CD8-positive, alpha-beta memory T cell (primary cell): ENCODE measurements around the gene PRELID2. TPM values are rescaled to one million over a fixed set of nuclear protein-coding genes. Genes with fewer than 3 reads are reported as not detected.

Experiments
- CTCF ChIA-PET: fragments of 350-600 bp; sonication (Branson Sonifier 250); formaldehyde crosslinking; loops from one replicate; lab custom pipeline; 2021; ENCODE audit warnings: antibody characterized with exemption; lab: Charles Lee
- POLR2A ChIA-PET: fragments of 350-600 bp; sonication (Branson Sonifier 250); formaldehyde crosslinking; loops from one replicate; lab custom pipeline; 2021; ENCODE audit warnings: antibody characterized with exemption; lab: Charles Lee
- DNase-seq, 5 donors: peaks; one replicate each; pipeline versions ENCODE4 v3.0.0 to v3.0.0-alpha.2; 2020 to 2022; ENCODE audit warnings: mixed read lengths in 1 of 5
- H3K27ac ChIP-seq: one replicate; pipeline ENCODE4 v1.7.0; 2013; ENCODE audit warnings: low read depth, mild to moderate bottlenecking, low read length, moderate library complexity
- H3K27me3 ChIP-seq: 2 replicates; pipeline ENCODE4 v1.7.0; 2013; ENCODE audit warnings: low read length, mild to moderate bottlenecking; ENCODE audit not compliant: insufficient read depth, poor library complexity, severe bottlenecking
- H3K36me3 ChIP-seq: 2 replicates; pipeline ENCODE4 v1.7.0; 2013; ENCODE audit warnings: mild to moderate bottlenecking, low read length, moderate library complexity; ENCODE audit not compliant: insufficient read depth
- H3K4me1 ChIP-seq: 2 replicates; pipeline ENCODE4 v1.7.0; 2013; ENCODE audit warnings: mild to moderate bottlenecking, low read length, moderate library complexity; ENCODE audit not compliant: insufficient read depth
- H3K4me3 ChIP-seq: 2 replicates; pipeline ENCODE4 v1.7.0; 2013; ENCODE audit warnings: mild to moderate bottlenecking, low read length
- H3K9me3 ChIP-seq: 2 replicates; pipeline ENCODE4 v1.7.0; 2013; ENCODE audit warnings: mild to moderate bottlenecking, low read length
- H3K27ac Mint-ChIP-seq, 8 donors: one replicate each; pipeline ENCODE4 v1.8.0; 2020 to 2021; ENCODE audit warnings: mixed read lengths in 8 of 8, mild to moderate bottlenecking in 6 of 8, inconsistent platforms in 3 of 8, moderate library complexity in 3 of 8
- H3K27me3 Mint-ChIP-seq, 2 donors: one replicate each; pipeline ENCODE4 v1.8.0; 2020 to 2021; ENCODE audit warnings: mixed read lengths in 2 of 2, mild to moderate bottlenecking in 1 of 2, moderate library complexity in 1 of 2
- H3K36me3 Mint-ChIP-seq, 3 donors: one replicate each; pipeline ENCODE4 v1.8.0; 2020 to 2021; ENCODE audit warnings: mixed read lengths in 3 of 3, inconsistent platforms in 1 of 3, mild to moderate bottlenecking in 1 of 3
- H3K4me1 Mint-ChIP-seq, 3 donors: one replicate each; pipeline ENCODE4 v1.8.0; 2020 to 2021; ENCODE audit warnings: mixed read lengths in 3 of 3, inconsistent platforms in 1 of 3, mild to moderate bottlenecking in 1 of 3
- H3K4me3 Mint-ChIP-seq, 7 donors: one replicate each; pipeline ENCODE4 v1.8.0; 2020 to 2021; ENCODE audit warnings: mixed read lengths in 7 of 7, mild to moderate bottlenecking in 6 of 7, moderate library complexity in 4 of 7, inconsistent platforms in 2 of 7
- H3K9me3 Mint-ChIP-seq, 5 donors: one replicate each; pipeline ENCODE4 v1.8.0; 2020 to 2022; ENCODE audit warnings: mixed read lengths in 5 of 5, mild to moderate bottlenecking in 3 of 5, moderate library complexity in 2 of 5, inconsistent platforms in 1 of 5
- polyA plus RNA-seq: library from polyadenylated mRNA; unstranded; fragments of 300-500 nt; fragmentation: Illumina TruSeq; gene quantifications from one replicate; pipeline ENCODE4 v1.2.3, GENCODE V29; 2021
- total RNA-seq, 2 experiments: library from RNA; stranded (reverse); gene quantifications; one replicate each; pipeline ENCODE4 v1.2.3, GENCODE V29; 2021

PRELID2 gene
- total and polyA plus RNA-seq, 3 experiments from 2014 or later: 0.92 to 1.6 (median 1.2) TPM

DNA sequence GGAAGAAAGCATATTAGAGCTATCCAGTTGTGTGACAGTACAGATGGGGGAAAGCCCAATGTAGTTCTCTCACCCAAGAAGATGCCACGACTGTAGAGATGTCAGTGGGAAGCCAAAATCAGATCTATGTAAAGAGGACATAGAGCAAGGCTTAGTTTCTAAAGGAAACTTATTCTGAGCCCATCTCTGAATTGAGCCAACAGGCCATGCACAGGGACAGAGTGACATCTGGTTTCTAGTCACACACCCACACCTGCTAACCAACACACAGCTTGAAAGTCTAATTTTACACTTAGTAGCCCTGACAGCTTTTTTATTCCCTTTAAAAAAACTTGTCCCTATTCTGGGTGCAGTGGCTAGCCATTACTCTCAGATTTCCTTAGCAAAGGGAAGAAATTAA, 22.3 kb downstream of the PRELID2 start:
- Histone ChIP-seq H3K9me3 (no peaks in the 10 kb centered on the region), H3K4me1 (no peaks in the 10 kb centered on the region), H3K27ac (no peak overlapping the region), H3K36me3 (no peaks in the 10 kb centered on the region), H3K4me3 (no peak overlapping the region), H3K27me3 (no peaks in the 10 kb centered on the region)
- DNase-seq: no peak
- peaks cover 0 to 3% of the 10 kb centered on the region in 2 donors for H3K27me3 Mint-ChIP-seq
- ChIA-PET POLR2A (no interaction called here), CTCF (no interaction called here)
- no peaks in the 10 kb centered on the region for H3K9me3 Mint-ChIP-seq
- H3K27ac Mint-ChIP-seq: no peak overlapping the region
- no peaks in the 10 kb centered on the region for H3K4me1 Mint-ChIP-seq
- no peak overlapping the region for H3K4me3 Mint-ChIP-seq
- H3K36me3 Mint-ChIP-seq: no peaks in the 10 kb centered on the region

DNA sequence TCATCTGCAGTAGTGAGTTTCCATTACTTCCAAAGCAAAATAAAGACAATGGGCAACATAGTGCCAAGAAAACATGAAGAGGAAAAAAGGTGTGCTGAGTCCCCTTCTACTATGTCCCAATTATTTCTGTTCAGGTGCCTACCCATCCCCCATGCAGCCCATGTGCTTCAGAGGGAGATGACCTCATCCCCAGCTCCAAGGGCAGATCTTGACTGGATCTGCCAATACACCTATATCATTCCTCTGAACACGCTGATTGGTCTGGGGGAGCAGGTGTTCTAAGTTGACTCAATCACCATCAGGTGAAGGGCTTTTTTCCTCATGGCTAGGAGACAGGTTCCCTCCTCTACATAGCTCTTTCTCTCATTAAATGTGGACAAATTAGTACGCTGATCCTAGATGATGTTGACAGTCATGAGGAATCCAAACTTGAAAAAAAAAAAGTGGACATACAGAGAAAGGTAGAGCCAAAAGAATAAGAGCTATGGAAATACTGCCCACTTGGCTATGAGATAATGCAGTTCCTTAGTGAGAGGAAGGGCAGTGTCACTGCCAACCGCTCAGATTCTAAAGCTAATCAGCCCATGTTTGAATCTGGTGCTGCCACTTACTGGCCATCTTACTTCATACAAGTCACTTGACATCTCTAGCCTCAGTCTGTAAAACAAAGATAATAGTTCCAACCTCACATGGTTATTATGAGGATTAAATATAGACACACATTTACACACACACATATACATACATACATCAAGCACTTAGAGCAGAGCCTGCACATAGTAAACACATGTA, 23.1 kb downstream of the PRELID2 start:
- Mint-ChIP-seq H3K36me3 (no peaks in the 10 kb centered on the region), H3K9me3 (no peaks in the 10 kb centered on the region), H3K27me3 (peaks cover 0 to 3% of the 10 kb centered on the region in 2 donors), H3K4me1 (no peaks in the 10 kb centered on the region), H3K27ac (no peak overlapping the region), H3K4me3 (no peak overlapping the region)
- Histone ChIP-seq H3K4me1 (no peaks in the 10 kb centered on the region), H3K36me3 (no peaks in the 10 kb centered on the region), H3K4me3 (no peak overlapping the region), H3K9me3 (no peaks in the 10 kb centered on the region), H3K27me3 (no peaks in the 10 kb centered on the region), H3K27ac (no peak overlapping the region)
- ChIA-PET POLR2A (no interaction called here), CTCF (no interaction called here)
- no peak for DNase-seq

- Mint-ChIP-seq H3K9me3 (no peaks in the 10 kb centered on the region), H3K4me3 (no peak overlapping the region), H3K36me3 (no peaks in the 10 kb centered on the region), H3K27ac (no peak overlapping the region), H3K4me1 (no peaks in the 10 kb centered on the region), H3K27me3 (peaks cover 0 to 1% of the 10 kb centered on the region in 2 donors)
- H3K27ac ChIP-seq: no peak overlapping the region
- H3K9me3 ChIP-seq: no peaks in the 10 kb centered on the region
- H3K4me3 ChIP-seq: no peak overlapping the region
- DNase-seq: no peak
- ChIA-PET POLR2A (no interaction called here), CTCF (no interaction called here)
- H3K27me3 ChIP-seq: no peaks in the 10 kb centered on the region
- H3K4me1 ChIP-seq: no peaks in the 10 kb centered on the region
- H3K36me3 ChIP-seq: no peaks in the 10 kb centered on the region
Observed at GRCh38 chr5:145806923-145807322, 28.2 kb downstream of the PRELID2 start.

- no peaks in the 10 kb centered on the region for H3K4me1 ChIP-seq
- no peaks in the 10 kb centered on the region for H3K36me3 ChIP-seq
- ChIA-PET POLR2A (no interaction called here), CTCF (no interaction called here)
- Mint-ChIP-seq H3K27ac (no peak overlapping the region), H3K27me3 (no peaks in the 10 kb centered on the region), H3K36me3 (no peaks in the 10 kb centered on the region), H3K4me1 (no peaks in the 10 kb centered on the region), H3K4me3 (no peak overlapping the region), H3K9me3 (no peaks in the 10 kb centered on the region)
- H3K27ac ChIP-seq: no peak overlapping the region
- no peaks in the 10 kb centered on the region for H3K27me3 ChIP-seq
- no peak for DNase-seq
- H3K9me3 ChIP-seq: no peaks in the 10 kb centered on the region
- H3K4me3 ChIP-seq: no peak overlapping the region
Observed at GRCh38 chr5:145805819-145806218, 29.3 kb downstream of the PRELID2 start.

DNA sequence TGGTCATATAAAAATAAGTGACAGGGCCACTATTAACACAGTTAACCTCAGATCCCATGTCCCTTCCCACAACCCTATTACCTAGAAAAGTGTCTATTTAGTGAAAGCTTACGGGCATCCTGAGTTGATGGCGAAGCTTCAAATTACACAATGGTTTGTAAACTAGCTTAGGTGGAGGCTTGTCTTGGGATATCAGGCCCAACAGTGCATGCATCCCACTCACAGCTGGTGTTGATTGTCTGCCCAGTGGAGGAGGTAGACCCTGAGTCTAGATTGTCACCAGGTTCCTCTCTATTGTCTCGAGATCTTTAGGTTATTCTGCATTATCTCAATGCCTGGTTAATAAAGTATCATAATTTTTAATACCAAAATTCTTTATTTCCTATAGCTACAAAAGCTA, 30.4 kb downstream of the PRELID2 start:
- Histone ChIP-seq H3K27me3 (no peaks in the 10 kb centered on the region), H3K36me3 (no peaks in the 10 kb centered on the region), H3K4me1 (no peaks in the 10 kb centered on the region), H3K9me3 (no peaks in the 10 kb centered on the region), H3K27ac (no peak overlapping the region), H3K4me3 (no peak overlapping the region)
- no peak overlapping the region for H3K27ac Mint-ChIP-seq
- peaks cover 0 to 2% (median 0%) of the 10 kb centered on the region in 5 donors for H3K9me3 Mint-ChIP-seq
- ChIA-PET CTCF (no interaction called here), POLR2A (no interaction called here)
- H3K27me3 Mint-ChIP-seq: no peaks in the 10 kb centered on the region
- no peaks in the 10 kb centered on the region for H3K36me3 Mint-ChIP-seq
- DNase-seq: no peak
- H3K4me1 Mint-ChIP-seq: no peaks in the 10 kb centered on the region
- no peak overlapping the region for H3K4me3 Mint-ChIP-seq

DNA sequence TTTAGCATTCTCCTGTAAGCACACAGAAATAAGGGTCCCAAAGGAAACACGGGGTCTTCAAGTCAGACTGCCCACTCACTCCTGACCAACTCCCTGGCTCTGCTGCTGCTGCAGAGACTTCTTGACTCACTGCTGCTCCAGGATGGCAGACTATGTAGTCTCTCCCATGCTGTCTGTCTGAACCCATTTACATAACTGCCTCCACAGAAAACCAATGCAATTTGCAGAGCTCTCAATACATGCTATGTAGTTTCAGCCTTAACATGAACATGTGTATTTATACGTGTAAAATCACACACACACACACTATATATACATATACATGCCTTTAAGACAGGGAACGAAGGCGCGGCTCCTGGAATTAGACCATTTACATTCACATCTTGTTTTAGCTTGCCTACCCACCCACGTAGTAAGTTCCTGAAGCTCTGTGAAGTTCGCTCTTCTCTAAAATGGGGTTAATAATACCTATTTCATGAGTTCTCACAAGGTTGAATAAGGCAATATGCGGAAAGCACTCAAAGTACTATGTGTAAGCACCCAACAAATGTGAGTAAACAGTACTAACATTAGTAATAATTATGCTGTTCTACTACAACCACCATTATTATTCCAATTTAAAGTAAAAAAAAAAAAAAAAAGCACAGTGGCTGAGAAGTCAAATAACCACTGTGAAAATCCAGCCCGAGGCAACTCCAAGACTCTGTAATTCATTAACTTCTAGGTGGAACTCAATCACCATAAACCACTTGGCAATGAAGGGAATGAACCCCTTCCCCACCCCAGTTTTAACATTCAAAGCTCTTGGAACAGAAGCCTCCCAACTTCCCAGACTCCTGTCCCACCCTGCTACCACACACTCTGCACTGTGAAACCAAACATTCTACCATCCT, 31.8 kb downstream of the PRELID2 start:
- DNase-seq: no peak
- Mint-ChIP-seq H3K4me3 (no peak overlapping the region), H3K27ac (no peak overlapping the region), H3K27me3 (no peaks in the 10 kb centered on the region), H3K36me3 (no peaks in the 10 kb centered on the region), H3K4me1 (no peaks in the 10 kb centered on the region), H3K9me3 (peaks cover 0 to 2% (median 0%) of the 10 kb centered on the region in 5 donors)
- no peaks in the 10 kb centered on the region for H3K27me3 ChIP-seq
- no peak overlapping the region for H3K27ac ChIP-seq
- H3K4me1 ChIP-seq: no peaks in the 10 kb centered on the region
- H3K9me3 ChIP-seq: no peaks in the 10 kb centered on the region
- no peaks in the 10 kb centered on the region for H3K36me3 ChIP-seq
- ChIA-PET CTCF (no interaction called here), POLR2A (no interaction called here)
- H3K4me3 ChIP-seq: no peak overlapping the region

GRCh38 chr5:145801195-145801594, 33.9 kb downstream of the PRELID2 start:
- no peak overlapping the region for H3K4me3 Mint-ChIP-seq
- Histone ChIP-seq H3K27ac (no peak overlapping the region), H3K4me3 (no peak overlapping the region), H3K27me3 (no peaks in the 10 kb centered on the region), H3K9me3 (no peaks in the 10 kb centered on the region), H3K4me1 (no peaks in the 10 kb centered on the region), H3K36me3 (no peaks in the 10 kb centered on the region)
- H3K27ac Mint-ChIP-seq: no peak overlapping the region
- H3K36me3 Mint-ChIP-seq: no peaks in the 10 kb centered on the region
- peaks cover 0 to 5% (median 0%) of the 10 kb centered on the region in 5 donors for H3K9me3 Mint-ChIP-seq
- CTCF ChIA-PET: no interaction called here
- no peaks in the 10 kb centered on the region for H3K27me3 Mint-ChIP-seq
- POLR2A ChIA-PET: no interaction called here
- no peak for DNase-seq
- no peaks in the 10 kb centered on the region for H3K4me1 Mint-ChIP-seq

DNA sequence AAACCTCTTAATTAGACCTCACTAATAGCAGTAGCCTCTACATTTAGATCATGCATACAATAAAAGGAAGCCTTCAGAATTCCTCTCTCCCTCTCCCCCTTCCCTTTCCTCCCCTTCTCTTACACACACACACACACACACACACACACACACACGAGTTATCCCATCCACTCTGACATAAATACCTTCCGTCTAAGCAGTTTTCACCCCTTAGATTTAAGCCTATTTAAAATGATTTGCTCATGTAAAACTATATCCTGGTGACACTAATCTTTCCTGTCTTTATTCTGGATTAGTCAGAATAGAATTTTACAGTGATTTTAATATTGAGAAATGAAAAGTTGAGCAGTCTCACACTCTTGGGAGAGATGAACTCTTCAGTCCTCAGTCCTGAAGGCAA, 35.0 kb downstream of the PRELID2 start:
- H3K27ac Mint-ChIP-seq: peak overlapping the region in 1 of 8 donors; percentile 78

More for the DNA sequence above, 35.0 kb downstream of the PRELID2 start:
- Histone ChIP-seq H3K4me1 (no peaks in the 10 kb centered on the region), H3K36me3 (no peaks in the 10 kb centered on the region), H3K27me3 (no peaks in the 10 kb centered on the region), H3K9me3 (no peaks in the 10 kb centered on the region), H3K27ac (no peak overlapping the region), H3K4me3 (no peak overlapping the region)
- ChIA-PET POLR2A (no interaction called here), CTCF (no interaction called here)
- Mint-ChIP-seq H3K4me3 (no peak overlapping the region), H3K36me3 (no peaks in the 10 kb centered on the region), H3K4me1 (no peaks in the 10 kb centered on the region), H3K27me3 (no peaks in the 10 kb centered on the region), H3K9me3 (peaks cover 0 to 5% (median 0%) of the 10 kb centered on the region in 5 donors)
- DNase-seq: no peak
